Tibial nerve (tissue), 4 donors: ENCODE results near the gene LRRC75A. TPM values are rescaled to one million over a fixed set of nuclear protein-coding genes. Genes with fewer than 3 reads are reported as not detected.

ENCODE experiments used
- DNase-seq, 2 donors: peaks; one replicate each; pipeline ENCODE4 v3.0.0-alpha.2; 2019; ENCODE audit warnings: low spot score in 2 of 2
- H3K27ac ChIP-seq, 4 donors: fragments of 200-600 bp; sonication (generic) in 3 of 4; one replicate each; pipeline ENCODE4 v1.5.1; 2017 to 2019; ENCODE audit warnings: mild to moderate bottlenecking in 1 of 4
- H3K27me3 ChIP-seq, 2 donors: fragments of 200-600 bp; sonication (generic) in 1 of 2; one replicate each; pipeline versions ENCODE4 v1.5.1 to v1.6.0; 2017 to 2019
- H3K36me3 ChIP-seq, 3 donors: fragments of 200-600 bp; sonication (generic); one replicate each; pipeline ENCODE4 v1.5.1; 2018 to 2019
- H3K4me1 ChIP-seq, 4 donors: fragments of 200-600 bp; sonication (generic) in 3 of 4; one replicate each; pipeline ENCODE4 v1.5.1; 2017 to 2019
- H3K4me3 ChIP-seq, 4 donors: fragments of 200-600 bp; sonication (generic) in 3 of 4; one replicate each; pipeline ENCODE4 v1.5.1; 2017 to 2019; ENCODE audit warnings: mild to moderate bottlenecking in 1 of 4, moderate library complexity in 1 of 4
- H3K9me3 ChIP-seq, 4 donors: fragments of 200-600 bp; sonication (generic) in 3 of 4; one replicate each; pipeline ENCODE4 v1.5.1; 2017 to 2019
- CTCF ChIP-seq, 5 experiments: fragments of 200-600 bp in 3 of 5; fragments of 450-650 bp in 2 of 5; sonication (generic) in 3 of 5; IDR thresholded peaks; one replicate each; pipeline ENCODE4 v1.5.1; 2016 to 2019; ENCODE audit warnings: antibody characterized with exemption in 5 of 5, mild to moderate bottlenecking in 3 of 5, moderate library complexity in 2 of 5
- EP300 ChIP-seq, 2 donors: sonication (generic); formaldehyde crosslinking; IDR thresholded peaks; one replicate each; pipeline ENCODE4 v1.6.1; 2017; ENCODE audit warnings: antibody characterized with exemption in 2 of 2, mild to moderate bottlenecking in 1 of 2
- POLR2A ChIP-seq, 2 donors: fragments of 450-650 bp; IDR thresholded peaks; one replicate each; pipeline ENCODE4 v1.6.1; 2017; ENCODE audit warnings: antibody characterized with exemption in 2 of 2, mild to moderate bottlenecking in 2 of 2, moderate library complexity in 2 of 2
- WGBS, 2 donors: methylation state at CpG; one replicate each; pipeline ENCODE4 v1.1.5; 2018; 5-methylcytosine and 5-hydroxymethylcytosine counted together
- total RNA-seq, 4 donors: library from RNA; depleted of rRNA; stranded (reverse); fragments of >200 nt; gene quantifications; one replicate each; pipeline ENCODE4 v1.1.0, GENCODE V29; 2016

The LRRC75A gene
- total RNA-seq, 4 donors from 2014 or later, result 2.9 to 10.3 (median 5.4) TPM

GRCh38 chr17:16504984-16505383 is 13.0 kb upstream of the LRRC75A start:
- no peak for DNase-seq
- no peaks in the 10 kb centered on the region for H3K36me3 ChIP-seq
- WGBS, 2 donors, result 75 to 94% methylated on average over 3 of the region's 3 CpGs

GRCh38 chr17:16496820-16497489 is 5.0 kb upstream of the LRRC75A start:
- H3K4me1 ChIP-seq, result peaks cover 0 to 5% (median 2%) of the 10 kb centered on the region in 4 donors
- no peak overlapping the region for H3K27ac ChIP-seq
- WGBS, 2 donors, result 78 to 79% methylated on average over 12 of the region's 12 CpGs
- no peak for TF ChIP-seq POLR2A (IDR thresholded peaks at IDR 0.05)
- TF ChIP-seq EP300 (IDR thresholded peaks at IDR 0.05), result no peak
- TF ChIP-seq CTCF (IDR thresholded peaks at IDR 0.05), result no peak
- H3K4me3 ChIP-seq, result no peak overlapping the region
- H3K27me3 ChIP-seq, result no peaks in the 10 kb centered on the region
- no peaks in the 10 kb centered on the region for H3K9me3 ChIP-seq
- H3K36me3 ChIP-seq, result no peaks in the 10 kb centered on the region
- no peak for DNase-seq

More at GRCh38 chr17:16504984-16505383, 13.0 kb upstream of the LRRC75A start:
- no peak overlapping the region for H3K27ac ChIP-seq
- H3K27me3 ChIP-seq, result no peaks in the 10 kb centered on the region
- TF ChIP-seq EP300 (IDR thresholded peaks at IDR 0.05) (no peak), POLR2A (IDR thresholded peaks at IDR 0.05) (no peak), CTCF (IDR thresholded peaks at IDR 0.05) (no peak)
- no peaks in the 10 kb centered on the region for H3K9me3 ChIP-seq
- no peak overlapping the region for H3K4me3 ChIP-seq
- H3K4me1 ChIP-seq, result no peaks in the 10 kb centered on the region

GRCh38 chr17:16495980-16496819 is 4.2 kb upstream of the LRRC75A start:
- no peak overlapping the region for H3K4me3 ChIP-seq
- peaks cover 0 to 9% (median 6%) of the 10 kb centered on the region in 4 donors for H3K4me1 ChIP-seq
- H3K27ac ChIP-seq, result no peak overlapping the region
- H3K27me3 ChIP-seq, result peaks cover 0 to 1% of the 10 kb centered on the region in 2 donors
- no peaks in the 10 kb centered on the region for H3K9me3 ChIP-seq
- TF ChIP-seq EP300 (IDR thresholded peaks at IDR 0.05), result no peak
- no peak for TF ChIP-seq CTCF (IDR thresholded peaks at IDR 0.05)
- TF ChIP-seq POLR2A (IDR thresholded peaks at IDR 0.05), result no peak
- no peaks in the 10 kb centered on the region for H3K36me3 ChIP-seq
- WGBS, 2 donors, result 82% methylated on average over 9 to 12 of the region's 12 CpGs
- DNase-seq, result no peak

- H3K36me3 ChIP-seq, result no peaks in the 10 kb centered on the region
- TF ChIP-seq CTCF (IDR thresholded peaks at IDR 0.05), result no peak
- no peak overlapping the region for H3K4me3 ChIP-seq
- H3K4me1 ChIP-seq, result peaks cover 0 to 16% (median 9%) of the 10 kb centered on the region in 4 donors
- no peak overlapping the region for H3K27ac ChIP-seq
- 71 to 77% methylated on average over 4 of the region's 4 CpGs for WGBS, 2 donors
- H3K27me3 ChIP-seq, result peaks cover 0 to 7% of the 10 kb centered on the region in 2 donors
- H3K9me3 ChIP-seq, result no peaks in the 10 kb centered on the region
- DNase-seq, result no peak
These were observed 3.6 kb upstream of the LRRC75A start for GRCh38 chr17:16495561-16495960.

DNA sequence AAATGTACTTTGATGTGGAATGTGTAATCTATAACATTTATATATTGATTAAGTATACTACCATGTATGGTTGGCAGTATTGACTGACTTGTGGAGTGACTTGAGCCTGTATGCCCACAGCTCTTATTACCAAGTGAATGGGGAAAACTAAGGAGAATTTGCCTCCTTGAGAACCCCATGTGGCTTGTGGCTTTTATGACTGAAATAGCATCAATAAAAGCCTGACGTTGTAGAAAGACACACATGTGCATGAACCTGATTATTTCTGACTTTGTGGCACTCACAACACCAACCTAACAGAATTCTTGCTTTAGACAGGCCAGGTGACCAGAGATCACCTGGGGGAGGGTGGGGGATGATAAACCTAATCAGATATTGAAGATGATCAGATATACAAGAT is 2.1 kb upstream of the LRRC75A start:
- Histone ChIP-seq H3K4me1 (peaks cover 0 to 29% (median 9%) of the 10 kb centered on the region in 4 donors), H3K27ac (no peak overlapping the region), H3K9me3 (no peaks in the 10 kb centered on the region), H3K27me3 (peaks cover 0 to 7% of the 10 kb centered on the region in 2 donors), H3K4me3 (no peak overlapping the region), H3K36me3 (no peaks in the 10 kb centered on the region)
- no peak for DNase-seq
- 12 to 17% methylated on average over 1 of the region's 1 CpG for WGBS, 2 donors
- TF ChIP-seq CTCF (IDR thresholded peaks at IDR 0.05) (no peak), EP300 (IDR thresholded peaks at IDR 0.05) (no peak), POLR2A (IDR thresholded peaks at IDR 0.05) (no peak)
